Peyer's patch (tissue), 4 donors: ENCODE results near the gene COL5A2. TPM values are rescaled to one million over a fixed set of nuclear protein-coding genes. Genes with fewer than 3 reads are reported as not detected.

Experiments used
- DNase-seq, 3 donors: peaks; one replicate each; pipeline ENCODE4 v3.0.0-alpha.2; 2017 to 2019
- H3K27ac ChIP-seq, 4 donors: fragments of 200-600 bp; sonication (generic); one replicate each; pipeline ENCODE4 v1.5.1; 2016 to 2019
- H3K27me3 ChIP-seq, 2 donors: fragments of 200-600 bp; sonication (generic); one replicate each; pipeline ENCODE4 v1.5.1; 2019
- H3K36me3 ChIP-seq, 3 donors: fragments of 200-600 bp; sonication (generic); one replicate each; pipeline ENCODE4 v1.5.1; 2016 to 2019
- H3K4me1 ChIP-seq, 4 donors: fragments of 200-600 bp; sonication (generic); one replicate each; pipeline ENCODE4 v1.5.1; 2016 to 2019
- H3K4me3 ChIP-seq, 4 donors: fragments of 200-600 bp; sonication (generic); 1 replicate in 3 of 4; 2 replicates in 1 of 4; pipeline ENCODE4 v1.5.1; 2016 to 2019; ENCODE audit warnings: mild to moderate bottlenecking in 1 of 4
- H3K9me3 ChIP-seq, 4 donors: fragments of 200-600 bp; sonication (generic); one replicate each; pipeline ENCODE4 v1.5.1; 2016 to 2019; ENCODE audit warnings: mild to moderate bottlenecking in 1 of 4
- POLR2A ChIP-seq, 2 donors: fragments of 450-650 bp; IDR thresholded peaks; one replicate each; pipeline ENCODE4 v1.5.1; 2017; ENCODE audit warnings: antibody characterized with exemption in 2 of 2, mild to moderate bottlenecking in 2 of 2, moderate library complexity in 2 of 2
- total RNA-seq, 4 donors: library from RNA; depleted of rRNA; stranded (reverse); fragments of >200 nt; gene quantifications; one replicate each; pipeline ENCODE4 v1.1.0, GENCODE V29; 2016
- TF ChIP-seq, protein P1 (sequence below), 6 experiments: fragments of 450-650 bp in 4 of 6; fragments of 200-600 bp in 2 of 6; sonication (generic) in 1 of 6; IDR thresholded peaks; one replicate each; pipeline ENCODE4 v1.5.1; 2017 to 2019; ENCODE audit warnings: antibody characterized with exemption in 6 of 6, mild to moderate bottlenecking in 3 of 6, moderate library complexity in 1 of 6

Gene COL5A2
- total RNA-seq, 4 donors from 2014 or later = 10.2 to 53.6 (median 12.2) TPM

DNA sequence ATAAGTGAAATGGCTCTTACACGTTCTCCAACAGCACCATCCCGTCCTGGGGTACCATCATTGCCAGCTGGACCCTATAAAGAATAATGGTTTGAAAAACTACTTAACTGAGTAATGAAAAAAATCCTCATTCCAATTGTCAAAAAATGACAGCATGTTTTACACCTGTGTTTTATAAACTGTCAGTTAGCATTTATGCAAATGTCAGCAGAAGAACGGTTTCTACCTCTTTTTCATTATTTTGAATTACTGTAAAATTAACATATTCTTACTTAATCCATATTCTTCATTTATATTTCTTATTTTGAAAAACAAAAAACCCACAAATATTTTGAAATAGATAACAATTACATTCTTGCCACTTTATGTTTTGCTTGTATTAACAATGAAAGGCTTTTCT is 131.4 kb downstream of the COL5A2 start:
- H3K36me3 ChIP-seq = peaks cover 0 to 14% (median 0%) of the 10 kb centered on the region in 3 donors
- H3K4me3 ChIP-seq = no peak overlapping the region
- TF ChIP-seq POLR2A (IDR thresholded peaks at IDR 0.05) = no peak
- TF ChIP-seq, protein P1, sequence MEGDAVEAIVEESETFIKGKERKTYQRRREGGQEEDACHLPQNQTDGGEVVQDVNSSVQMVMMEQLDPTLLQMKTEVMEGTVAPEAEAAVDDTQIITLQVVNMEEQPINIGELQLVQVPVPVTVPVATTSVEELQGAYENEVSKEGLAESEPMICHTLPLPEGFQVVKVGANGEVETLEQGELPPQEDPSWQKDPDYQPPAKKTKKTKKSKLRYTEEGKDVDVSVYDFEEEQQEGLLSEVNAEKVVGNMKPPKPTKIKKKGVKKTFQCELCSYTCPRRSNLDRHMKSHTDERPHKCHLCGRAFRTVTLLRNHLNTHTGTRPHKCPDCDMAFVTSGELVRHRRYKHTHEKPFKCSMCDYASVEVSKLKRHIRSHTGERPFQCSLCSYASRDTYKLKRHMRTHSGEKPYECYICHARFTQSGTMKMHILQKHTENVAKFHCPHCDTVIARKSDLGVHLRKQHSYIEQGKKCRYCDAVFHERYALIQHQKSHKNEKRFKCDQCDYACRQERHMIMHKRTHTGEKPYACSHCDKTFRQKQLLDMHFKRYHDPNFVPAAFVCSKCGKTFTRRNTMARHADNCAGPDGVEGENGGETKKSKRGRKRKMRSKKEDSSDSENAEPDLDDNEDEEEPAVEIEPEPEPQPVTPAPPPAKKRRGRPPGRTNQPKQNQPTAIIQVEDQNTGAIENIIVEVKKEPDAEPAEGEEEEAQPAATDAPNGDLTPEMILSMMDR (IDR thresholded peaks at IDR 0.05) = no peak

GRCh38 chr2:189047171-189047888 is 132.2 kb downstream of the COL5A2 start:
- DNase-seq = no peak
- no peaks in the 10 kb centered on the region for H3K27me3 ChIP-seq
- no peak overlapping the region for H3K4me3 ChIP-seq
- no peaks in the 10 kb centered on the region for H3K9me3 ChIP-seq
- TF ChIP-seq POLR2A (IDR thresholded peaks at IDR 0.05) = no peak
- TF ChIP-seq, protein P1 (IDR thresholded peaks at IDR 0.05) = no peak
- H3K36me3 ChIP-seq = peaks cover 0 to 10% (median 0%) of the 10 kb centered on the region in 3 donors
- H3K4me1 ChIP-seq = no peaks in the 10 kb centered on the region
- H3K27ac ChIP-seq = no peak overlapping the region

More for the DNA sequence above, 131.4 kb downstream of the COL5A2 start:
- Histone ChIP-seq H3K27me3 (no peaks in the 10 kb centered on the region), H3K27ac (no peak overlapping the region), H3K4me1 (no peaks in the 10 kb centered on the region), H3K9me3 (no peaks in the 10 kb centered on the region)
- no peak for DNase-seq

- H3K4me1 ChIP-seq = no peaks in the 10 kb centered on the region
- DNase-seq = no peak
- H3K36me3 ChIP-seq = peaks cover 0 to 10% (median 0%) of the 10 kb centered on the region in 3 donors
- no peaks in the 10 kb centered on the region for H3K27me3 ChIP-seq
- H3K4me3 ChIP-seq = no peak overlapping the region
- no peak overlapping the region for H3K27ac ChIP-seq
- TF ChIP-seq, protein P1 (IDR thresholded peaks at IDR 0.05) = no peak
- TF ChIP-seq POLR2A (IDR thresholded peaks at IDR 0.05) = no peak
- no peaks in the 10 kb centered on the region for H3K9me3 ChIP-seq
Observed at GRCh38 chr2:189046320-189046719, 133.2 kb downstream of the COL5A2 start.

DNA sequence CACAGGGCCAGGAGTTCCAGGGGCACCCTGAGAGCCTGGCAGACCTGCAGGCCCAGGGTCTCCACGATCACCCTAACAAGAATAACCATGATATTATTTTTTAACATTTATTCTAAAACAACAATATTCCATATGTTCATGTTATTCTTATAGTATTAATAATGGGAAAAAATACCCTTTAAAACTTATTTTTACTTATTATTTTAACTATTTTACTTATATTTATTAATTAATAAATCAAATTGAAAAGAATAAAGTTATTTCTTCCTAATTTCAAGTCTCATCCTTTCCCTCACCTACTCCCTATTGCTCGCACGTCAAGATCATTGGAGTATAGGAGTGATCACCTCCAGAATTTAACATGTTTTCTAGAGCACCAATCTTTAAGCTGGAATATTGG is 133.7 kb downstream of the COL5A2 start:
- Histone ChIP-seq H3K4me3 (no peak overlapping the region), H3K4me1 (no peaks in the 10 kb centered on the region), H3K27ac (no peak overlapping the region), H3K27me3 (no peaks in the 10 kb centered on the region), H3K9me3 (no peaks in the 10 kb centered on the region), H3K36me3 (peaks cover 0 to 9% (median 0%) of the 10 kb centered on the region in 3 donors)
- TF ChIP-seq POLR2A (IDR thresholded peaks at IDR 0.05) = no peak
- TF ChIP-seq, protein P1 (IDR thresholded peaks at IDR 0.05) = no peak
- no peak for DNase-seq

DNA sequence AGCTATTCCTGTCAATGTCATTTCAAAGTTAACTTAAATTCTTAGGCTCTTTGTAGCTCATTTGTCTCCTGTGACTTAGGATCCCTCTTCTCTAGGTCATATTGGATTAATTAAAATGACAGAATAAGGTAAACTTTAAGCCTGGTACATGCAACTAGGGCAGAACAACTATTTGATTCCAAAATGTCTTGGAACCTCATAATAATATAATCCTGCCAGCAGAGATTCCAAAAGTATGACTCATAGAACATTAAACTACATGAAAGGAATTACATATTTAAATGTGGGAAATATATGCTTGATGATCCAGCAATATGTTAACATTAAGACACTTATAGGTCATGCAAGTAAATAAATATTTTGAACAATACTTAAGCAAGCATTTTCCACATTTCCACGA is 142.0 kb downstream of the COL5A2 start:
- Histone ChIP-seq H3K36me3 (peaks cover 0 to 19% (median 0%) of the 10 kb centered on the region in 3 donors), H3K27me3 (no peaks in the 10 kb centered on the region), H3K27ac (no peak overlapping the region)

More for the DNA sequence above, 142.0 kb downstream of the COL5A2 start:
- no peak for DNase-seq
- H3K4me3 ChIP-seq = no peak overlapping the region
- no peaks in the 10 kb centered on the region for H3K4me1 ChIP-seq
- no peak for TF ChIP-seq POLR2A (IDR thresholded peaks at IDR 0.05)
- TF ChIP-seq, protein P1 (IDR thresholded peaks at IDR 0.05) = no peak
- no peaks in the 10 kb centered on the region for H3K9me3 ChIP-seq
